TTC549 (cell line): ENCODE data around the gene H2AZ1.
A peak's percentile ranks its signal among the peaks of the same experiment; 100 is the strongest.
"Not testable (repeated sequence)": the region's sequence is repeated elsewhere in the genome, so short reads cannot be mapped to it uniquely, and the experiment has no call there.

Source experiments
- FAIRE-seq: peaks from 2 replicates; lab custom pipeline; 2012; peaks lifted over from hg19 to GRCh38; lab: Jason Lieb, UNC

Gene H2AZ1

GRCh38 chr4:99949999-99950912 lies at the start of gene H2AZ1:
H2AZ1 (minus strand) TSS chr4:99950275; CDS start chr4:99950170, 105 bp downstream.
- FAIRE-seq: peak; percentile 86

DNA sequence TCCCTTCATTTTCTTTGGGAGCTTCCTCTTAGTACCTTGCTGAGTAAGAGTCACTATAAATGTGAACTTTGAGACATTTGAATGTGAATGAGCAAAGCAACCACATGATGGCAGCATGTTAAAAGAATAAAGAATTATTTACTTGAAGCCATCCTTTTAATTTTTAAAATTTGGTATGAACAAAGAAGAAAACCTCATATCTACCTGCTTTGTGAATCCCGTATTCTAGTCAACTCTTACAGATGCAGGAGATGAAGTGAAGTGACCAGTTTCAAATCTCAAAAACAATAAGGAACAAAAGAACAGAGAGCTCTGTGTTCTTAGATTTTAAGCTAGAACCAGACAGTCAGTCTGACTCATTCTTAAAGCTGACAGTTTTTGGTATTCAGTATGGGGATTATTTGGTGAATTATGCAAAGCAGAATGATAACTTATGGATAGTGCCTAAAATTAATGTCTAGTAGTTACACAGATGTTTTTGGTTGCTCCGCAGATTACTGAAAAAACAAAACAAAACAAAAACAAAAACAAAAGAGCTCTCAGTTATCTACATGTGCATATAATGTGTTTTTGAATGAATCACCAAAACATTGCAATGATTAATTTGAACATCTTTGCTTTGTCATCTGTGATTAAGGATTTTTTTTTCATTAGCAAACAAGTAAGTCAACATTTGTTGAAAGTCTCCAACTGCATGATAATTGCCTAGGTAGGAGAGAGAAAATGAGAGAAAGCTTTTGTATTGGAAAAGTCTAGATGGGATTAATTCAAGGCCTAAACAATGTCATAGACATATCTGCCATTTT lies 48.2 kb upstream of the H2AZ1 start:
- no peak for FAIRE-seq

DNA sequence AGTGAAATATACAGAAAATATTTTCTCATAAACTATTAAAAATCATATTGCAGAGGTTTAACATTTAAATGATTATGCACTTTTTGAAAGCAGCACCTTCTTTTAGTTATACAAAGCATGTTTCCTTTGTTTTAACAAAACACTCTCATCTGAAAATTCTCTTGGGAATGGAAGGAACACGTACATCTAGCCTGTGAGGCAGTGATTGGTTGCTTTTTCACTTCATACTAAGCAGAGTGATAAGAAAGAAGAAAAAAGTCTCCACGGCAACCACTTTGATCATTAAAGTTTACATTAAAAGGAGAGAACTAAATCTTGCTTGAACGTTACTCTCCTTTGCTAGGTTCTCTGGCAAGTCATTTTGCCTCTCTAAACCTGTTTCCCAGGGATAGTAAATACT lies 41.7 kb upstream of the H2AZ1 start:
- no peak for FAIRE-seq

DNA sequence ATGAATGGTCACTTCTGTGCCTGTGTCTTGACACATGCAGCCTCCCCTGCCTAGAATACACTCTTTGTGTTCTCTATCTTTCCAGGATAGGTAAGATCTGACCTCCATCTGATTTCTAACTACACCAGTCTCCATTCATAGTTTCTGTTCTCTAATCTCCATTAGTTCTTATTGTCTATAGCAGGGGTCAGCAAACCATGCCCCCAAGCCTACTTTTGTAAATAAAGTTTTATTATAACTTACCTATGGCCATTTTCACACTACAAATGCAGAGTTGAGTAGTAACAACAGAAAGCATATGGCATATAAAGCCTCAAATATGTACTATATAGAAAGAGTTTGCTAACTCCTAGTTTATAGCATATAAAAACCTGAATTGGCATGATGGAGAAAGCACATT lies 37.6 kb upstream of the H2AZ1 start:
- FAIRE-seq: no peak

DNA sequence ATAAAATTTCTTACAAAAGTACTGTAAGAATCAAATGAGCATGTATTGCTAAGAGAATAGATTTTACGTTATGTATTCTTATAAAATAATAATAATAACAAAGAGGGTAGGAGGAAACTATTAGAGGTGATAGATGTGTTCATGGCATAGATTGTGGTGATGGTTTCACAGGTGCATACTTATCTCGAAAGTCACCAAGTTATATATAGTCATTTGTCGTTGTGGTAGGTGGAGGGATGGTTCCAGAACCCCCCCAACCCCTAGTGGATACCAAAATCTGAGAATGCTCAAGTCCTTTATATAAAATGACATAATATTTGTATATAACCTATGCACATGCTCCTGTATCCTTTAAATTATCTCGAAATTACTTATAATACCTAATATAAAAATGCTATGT lies 36.7 kb upstream of the H2AZ1 start:
- FAIRE-seq: no peak

DNA sequence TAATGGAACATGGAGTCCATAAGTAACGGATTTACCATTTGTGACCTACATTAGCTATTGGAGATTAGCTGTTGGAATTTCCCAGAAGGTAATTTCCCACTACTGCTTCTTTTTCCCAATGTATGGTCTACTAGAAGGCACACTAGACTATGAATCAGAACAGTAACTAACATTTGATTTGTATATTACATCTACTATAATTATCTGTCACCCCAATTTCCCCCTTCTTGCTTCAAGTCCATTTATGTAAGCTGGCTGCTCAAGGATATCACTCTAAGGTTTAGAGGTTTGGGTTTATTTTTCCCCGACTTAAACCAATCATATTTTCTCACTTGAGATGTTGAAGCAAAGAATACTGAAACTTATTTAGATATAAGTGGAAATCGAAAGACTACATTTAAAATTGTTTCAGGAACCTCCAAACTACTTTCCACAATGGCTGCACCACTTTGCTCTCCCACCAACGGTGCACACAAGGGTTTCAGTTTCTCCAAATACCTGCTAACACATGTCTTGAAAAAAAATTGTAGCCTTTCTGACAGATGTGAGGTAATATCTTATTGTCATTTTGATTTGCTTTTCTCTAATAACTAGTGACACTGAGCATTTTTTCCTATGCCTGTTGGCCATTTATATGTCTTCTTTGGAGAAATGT lies 33.3 kb upstream of the H2AZ1 start:
- no peak for FAIRE-seq

- no peak for FAIRE-seq
Observed at GRCh38 chr4:99979872-99980271, 29.8 kb upstream of the H2AZ1 start.

GRCh38 chr4:99971453-99972111 lies 21.5 kb upstream of the H2AZ1 start:
- no peak for FAIRE-seq

DNA sequence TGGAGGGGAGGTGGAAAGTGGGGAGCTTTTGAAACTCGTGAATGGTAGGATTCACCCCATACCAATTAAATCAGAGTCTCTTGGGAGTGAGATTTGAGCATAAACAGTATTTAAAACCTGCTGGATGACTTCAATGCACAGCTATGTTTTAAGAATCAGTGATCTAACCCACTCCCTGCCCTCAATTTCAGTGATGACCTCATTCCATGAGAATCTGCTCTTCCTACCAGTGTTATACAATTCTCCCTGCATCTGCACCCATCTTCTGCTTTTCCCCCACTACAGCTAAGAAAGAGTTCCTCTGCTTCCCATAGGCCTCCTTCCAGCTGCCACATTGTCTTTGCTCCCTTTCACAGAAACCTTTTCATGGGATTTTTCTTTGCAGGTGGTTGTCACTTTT lies 18.3 kb upstream of the H2AZ1 start:
- FAIRE-seq: no peak

GRCh38 chr4:99966692-99967091 lies 16.6 kb upstream of the H2AZ1 start:
- no peak for FAIRE-seq

DNA sequence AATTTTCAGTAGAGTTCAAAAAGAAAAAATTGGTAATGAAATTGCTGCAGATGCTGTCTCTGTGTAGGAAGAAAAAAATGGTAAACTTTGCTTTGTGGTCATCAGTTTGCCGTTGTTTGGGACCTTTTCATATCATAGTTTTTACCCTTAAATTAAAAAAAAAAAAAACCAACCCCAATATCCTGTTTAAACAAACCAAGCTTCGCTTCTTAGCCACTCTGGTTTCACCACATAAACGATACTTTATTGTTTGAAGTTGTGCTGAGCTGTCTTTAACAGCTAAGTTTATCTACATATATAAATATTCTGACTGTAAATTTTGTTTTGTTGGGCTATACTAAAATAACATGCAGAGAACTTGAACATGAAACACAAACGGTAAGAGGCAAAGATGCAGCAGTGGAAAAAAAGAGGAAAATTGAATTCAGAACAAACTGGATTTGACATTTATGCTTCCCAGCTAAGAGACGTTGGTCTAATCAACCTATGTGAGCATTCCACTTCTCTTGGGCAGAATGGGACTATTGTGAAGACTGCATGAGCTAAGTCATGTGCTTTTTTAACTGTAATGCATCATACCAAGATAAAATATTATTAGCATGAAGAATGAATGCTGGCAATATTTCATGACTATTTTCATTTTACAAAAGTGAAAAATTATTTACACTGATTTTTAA lies 15.7 kb upstream of the H2AZ1 start:
- FAIRE-seq: no peak

- no peak for FAIRE-seq
Observed at GRCh38 chr4:99965173-99965572, 15.1 kb upstream of the H2AZ1 start.

- no peak for FAIRE-seq
Observed at GRCh38 chr4:99961711-99962110, 11.6 kb upstream of the H2AZ1 start.

DNA sequence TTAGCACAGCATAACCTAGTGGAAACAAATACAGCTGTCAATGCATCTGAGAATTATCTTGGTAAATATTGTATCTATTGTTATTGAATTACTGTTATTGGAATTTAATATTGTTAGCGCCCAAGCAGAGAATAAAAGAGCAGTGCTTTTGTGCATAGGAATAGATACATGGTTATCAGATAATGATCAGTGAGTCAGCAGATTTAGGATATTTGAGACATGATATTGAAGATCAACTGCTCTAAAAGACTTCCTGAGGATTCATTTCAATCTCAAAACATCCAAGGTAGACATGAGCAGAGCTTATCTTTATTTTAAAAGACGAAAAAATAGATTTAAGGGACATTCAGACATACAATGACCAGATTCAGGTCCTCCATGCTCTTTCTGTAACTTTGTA lies 10.6 kb upstream of the H2AZ1 start:
- FAIRE-seq: no peak

GRCh38 chr4:99958207-99958606 lies 8.1 kb upstream of the H2AZ1 start:
- not testable (repeated sequence) for FAIRE-seq

DNA sequence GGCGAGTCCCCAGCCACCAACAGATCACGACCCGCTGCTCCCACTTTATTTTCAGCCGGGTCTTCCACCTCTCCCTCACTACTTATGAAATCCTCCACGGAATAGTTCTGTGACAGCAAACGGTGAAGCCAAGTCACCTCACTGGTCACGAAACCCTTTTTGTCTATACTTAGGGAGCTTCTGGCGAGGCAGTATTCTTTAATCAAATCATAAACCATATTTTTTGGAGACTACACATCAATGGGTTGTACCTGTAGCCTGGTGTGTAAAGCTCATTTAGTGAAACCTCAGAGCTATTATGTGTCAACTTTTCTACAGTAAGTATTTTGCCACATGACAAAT lies 809 bp upstream of the H2AZ1 start:
- no peak for FAIRE-seq

DNA sequence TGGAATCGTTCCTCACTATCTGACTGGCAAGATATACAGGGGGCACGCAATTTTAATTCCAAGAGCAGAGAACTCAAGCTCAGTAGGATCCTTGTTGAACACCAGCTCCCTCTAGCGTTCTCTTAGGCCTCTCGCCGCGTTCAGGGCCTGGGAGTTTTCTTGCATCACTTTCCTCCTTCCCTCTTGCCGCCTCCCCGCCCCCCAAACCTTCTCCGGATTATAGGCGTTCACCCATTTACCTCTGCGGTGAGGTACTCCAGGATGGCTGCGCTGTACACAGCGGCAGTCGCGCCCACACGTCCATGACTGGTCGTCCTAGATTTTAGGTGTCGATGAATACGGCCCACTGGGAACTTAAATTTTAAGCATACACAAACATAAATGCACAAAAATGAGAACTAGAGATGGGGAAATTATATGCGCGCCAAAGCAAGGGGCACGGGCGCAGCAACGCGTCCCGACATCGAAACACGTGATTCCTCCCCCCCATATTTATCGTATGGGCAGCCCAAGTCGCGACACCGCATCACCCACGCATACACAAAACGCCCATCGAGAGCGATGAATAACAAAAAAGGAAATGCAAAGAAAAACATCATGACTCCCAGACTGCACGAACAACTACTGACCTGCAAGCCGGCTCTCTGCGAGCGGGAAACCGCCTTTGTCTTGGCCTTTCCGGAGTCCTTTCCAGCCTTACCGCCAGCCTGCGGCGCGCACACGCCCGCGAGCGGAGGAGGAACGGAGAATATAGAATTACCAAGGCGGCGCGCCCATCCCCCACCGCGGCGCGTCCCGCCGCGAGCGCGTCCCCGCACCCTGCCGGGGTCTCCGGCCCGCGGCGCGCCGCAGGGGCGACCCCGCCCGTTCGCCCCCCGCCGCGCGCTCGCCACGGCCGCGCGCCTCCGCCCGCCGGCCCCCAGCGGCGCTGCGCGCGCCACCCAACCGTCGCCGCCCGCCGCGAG lies 759 bp downstream of the H2AZ1 start:
- no peak for FAIRE-seq

GRCh38 chr4:99947608-99948007 lies 2.5 kb downstream of the H2AZ1 start:
- no peak for FAIRE-seq

DNA sequence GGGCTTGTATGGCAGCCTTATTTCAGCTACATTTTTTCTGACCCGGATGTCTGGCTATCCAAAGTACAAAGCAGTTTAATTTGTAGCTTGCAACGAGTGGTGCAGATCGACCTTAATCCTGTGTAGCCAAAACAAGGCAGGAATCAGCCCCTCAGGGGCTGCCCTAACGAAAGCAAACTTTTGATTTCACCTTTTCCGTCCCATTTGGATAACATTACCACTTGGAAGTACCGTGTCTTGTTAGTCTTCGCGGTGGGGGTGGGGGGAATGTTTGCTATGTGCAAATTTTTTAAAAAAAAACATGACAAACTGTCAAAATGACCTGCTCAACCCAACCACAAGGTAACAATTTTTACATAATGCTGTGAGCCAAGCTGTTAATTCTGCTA lies 2.9 kb downstream of the H2AZ1 start:
- FAIRE-seq: no peak

GRCh38 chr4:99946356-99947189 lies 3.5 kb downstream of the H2AZ1 start, which contains the start of gene DNAJB14:
DNAJB14 (minus strand) TSS chr4:99946618; CDS start chr4:99946571, 47 bp downstream.
- no peak for FAIRE-seq
